ENCODE measurements around the gene PTPRE. TPM values are rescaled to one million over a fixed set of nuclear protein-coding genes. Genes with fewer than 3 reads are reported as not detected.

The PTPRE gene
- total RNA-seq, 1 experiment from 2014 or later: 0.70 TPM

DNA sequence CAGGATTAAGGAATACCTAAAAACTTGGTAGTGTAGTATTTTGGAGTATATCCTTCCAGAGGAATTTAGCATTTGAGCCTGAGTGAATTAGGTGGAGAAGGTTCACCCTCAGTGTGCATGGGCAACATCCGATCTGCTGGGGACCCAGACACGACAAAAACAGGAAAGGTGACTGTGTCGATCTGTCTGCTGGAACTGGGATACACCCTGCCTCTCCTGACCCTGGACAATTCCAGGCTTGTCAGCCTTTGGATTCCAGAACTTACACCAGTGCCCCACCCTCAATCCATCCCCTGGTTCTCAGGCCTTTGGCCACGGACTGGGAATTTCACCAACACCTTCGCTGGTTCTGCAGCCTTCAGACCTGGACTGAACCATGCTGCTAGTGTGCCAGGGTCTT lies 41.9 kb downstream of the PTPRE start:
- H3K9me3 Mint-ChIP-seq: no peaks in the 10 kb centered on the region; a peak in 1 of 5 replicates
- no peak for DNase-seq
- Histone ChIP-seq H3K27me3 (ENCODE audit: insufficient read depth, low read length) (no peaks in the 10 kb centered on the region), H2BK12ac (ENCODE audit: insufficient read length, low read depth, low read length) (no peak overlapping the region), H3K4me1 (ENCODE audit: insufficient read depth, low read length) (no peaks in the 10 kb centered on the region), H3K23me2 (ENCODE audit: insufficient read length, low read depth, low read length, poor library complexity, severe bottlenecking) (no peaks in the 10 kb centered on the region), H4K20me1 (ENCODE audit: control insufficient read depth, insufficient read depth, insufficient read length) (no peaks in the 10 kb centered on the region), H2BK120ac (ENCODE audit: low read depth, low read length, poor library complexity, severe bottlenecking) (no peak overlapping the region), H3K79me1 (ENCODE audit: insufficient read depth, low read depth, low read length, poor library complexity, severe bottlenecking) (no peaks in the 10 kb centered on the region), H2AK5ac (ENCODE audit: insufficient read length, low read length) (no peak overlapping the region), H3K9me3 (ENCODE audit: control insufficient read depth, low read depth, low read length) (no peaks in the 10 kb centered on the region), H2BK5ac (ENCODE audit: insufficient read length, low read length) (no peak overlapping the region), H3K23ac (ENCODE audit: insufficient read length, low read depth, low read length) (no peak overlapping the region), H4K91ac (ENCODE audit: insufficient read length, low read depth, low read length) (no peak overlapping the region), H3K4me2 (ENCODE audit: insufficient read depth, insufficient read length, low read length) (no peak overlapping the region), H3K56ac (ENCODE audit: insufficient read length, low read depth, low read length) (no peak overlapping the region), H3K4ac (ENCODE audit: low read depth, low read length) (no peak overlapping the region), H3K27ac (ENCODE audit: insufficient read length, low read depth, low read length) (no peak overlapping the region), H2BK15ac (ENCODE audit: low read depth, low read length) (no peak overlapping the region), H2AFZ (ENCODE audit: low read length) (no peak overlapping the region), H3K18ac (ENCODE audit: insufficient read length, low read depth, low read length) (no peak overlapping the region), H3K14ac (ENCODE audit: insufficient read depth, low read length) (no peak overlapping the region), H2BK20ac (ENCODE audit: low read depth, low read length, poor library complexity, severe bottlenecking) (no peak overlapping the region), H3T11ph (ENCODE audit: low read length) (no peak overlapping the region), H4K5ac (ENCODE audit: insufficient read length, low read depth, low read length) (no peak overlapping the region), H4K8ac (replicated peaks; ENCODE audit: insufficient read length, low read depth, low read length) (no peak overlapping the region), H3K79me2 (ENCODE audit: insufficient read depth, low read length) (no peaks in the 10 kb centered on the region), H3K9ac (ENCODE audit: extremely low read depth, insufficient read length, low read length) (no peak overlapping the region)
- TF ChIP-seq, protein P1, sequence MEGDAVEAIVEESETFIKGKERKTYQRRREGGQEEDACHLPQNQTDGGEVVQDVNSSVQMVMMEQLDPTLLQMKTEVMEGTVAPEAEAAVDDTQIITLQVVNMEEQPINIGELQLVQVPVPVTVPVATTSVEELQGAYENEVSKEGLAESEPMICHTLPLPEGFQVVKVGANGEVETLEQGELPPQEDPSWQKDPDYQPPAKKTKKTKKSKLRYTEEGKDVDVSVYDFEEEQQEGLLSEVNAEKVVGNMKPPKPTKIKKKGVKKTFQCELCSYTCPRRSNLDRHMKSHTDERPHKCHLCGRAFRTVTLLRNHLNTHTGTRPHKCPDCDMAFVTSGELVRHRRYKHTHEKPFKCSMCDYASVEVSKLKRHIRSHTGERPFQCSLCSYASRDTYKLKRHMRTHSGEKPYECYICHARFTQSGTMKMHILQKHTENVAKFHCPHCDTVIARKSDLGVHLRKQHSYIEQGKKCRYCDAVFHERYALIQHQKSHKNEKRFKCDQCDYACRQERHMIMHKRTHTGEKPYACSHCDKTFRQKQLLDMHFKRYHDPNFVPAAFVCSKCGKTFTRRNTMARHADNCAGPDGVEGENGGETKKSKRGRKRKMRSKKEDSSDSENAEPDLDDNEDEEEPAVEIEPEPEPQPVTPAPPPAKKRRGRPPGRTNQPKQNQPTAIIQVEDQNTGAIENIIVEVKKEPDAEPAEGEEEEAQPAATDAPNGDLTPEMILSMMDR (conservative IDR thresholded peaks at IDR 0.05): no peak
- H3K27ac Mint-ChIP-seq: no peak overlapping the region
- H3K4me1 Mint-ChIP-seq: peaks cover 2 to 3% of the 10 kb centered on the region in 2 experiments; a peak in 1 of 4 replicates
- peaks cover 2% of the 10 kb centered on the region for H3K27me3 Mint-ChIP-seq (ENCODE audit: low read depth)
- no CpG with 5 or more reads among the region's 5 CpGs for WGBS (ENCODE audit: extremely low coverage, insufficient read length, low lambda C conversion rate)
- H3K36me3 Mint-ChIP-seq (ENCODE audit: insufficient read depth in 1 of 3, low read depth in 3 of 3): no peaks in the 10 kb centered on the region; a peak in 1 of 7 replicates
- no peak overlapping the region for H3K4me3 Mint-ChIP-seq

All from H9 (cell line).